Stimulated activated naive CD8-positive, alpha-beta T cell treated with anti-CD3 and anti-CD28 coated beads, Interleukin-15, Interleukin-2, amounts not matched to agents 100 U/mL and 50 U/mL, for 24 hours (primary cell): ENCODE measurements around the gene CACNA2D3.
A peak's percentile ranks its signal among the peaks of the same experiment; 100 is the strongest.

Source experiments
- ATAC-seq: fragments of 150-1000 bp; cut with Tn5 transposase; one replicate; pipeline ENCODE4 v1.10.0; 2021
- DNase-seq: peaks from one replicate; pipeline ENCODE4 v3.0.0; 2021

Gene CACNA2D3

DNA sequence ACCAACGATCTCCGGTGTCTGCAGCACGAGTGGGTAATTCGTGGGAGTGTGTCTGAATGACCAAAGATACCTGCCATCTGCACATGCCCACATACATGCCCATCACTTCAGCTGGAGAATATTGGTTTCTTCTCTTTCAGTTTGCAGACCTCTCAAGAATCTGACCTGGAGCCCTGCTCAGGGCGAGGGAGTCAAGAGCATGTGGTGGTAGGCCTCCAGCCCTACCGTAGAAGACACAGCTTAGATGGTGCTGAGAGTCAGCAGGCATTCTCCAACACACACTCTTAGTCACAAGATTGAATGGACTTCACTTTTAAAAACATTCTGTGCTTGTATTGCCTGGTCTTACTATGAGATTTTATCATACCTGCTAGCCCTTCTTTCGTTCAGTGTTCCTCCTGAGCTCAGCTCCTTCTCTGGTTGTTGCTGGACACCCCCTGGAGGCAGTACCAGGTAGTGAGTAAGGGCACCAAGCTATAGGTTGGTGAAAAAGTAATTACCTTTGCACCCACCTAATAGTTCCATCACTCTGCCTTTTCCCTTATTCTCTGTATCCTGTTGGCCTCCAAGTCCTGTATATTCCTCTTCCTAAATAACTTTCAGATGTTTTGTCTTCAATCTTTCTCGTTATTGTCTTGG is 252.0 kb downstream of the CACNA2D3 start:
- DNase-seq (no peak), ATAC-seq (no peak)

DNA sequence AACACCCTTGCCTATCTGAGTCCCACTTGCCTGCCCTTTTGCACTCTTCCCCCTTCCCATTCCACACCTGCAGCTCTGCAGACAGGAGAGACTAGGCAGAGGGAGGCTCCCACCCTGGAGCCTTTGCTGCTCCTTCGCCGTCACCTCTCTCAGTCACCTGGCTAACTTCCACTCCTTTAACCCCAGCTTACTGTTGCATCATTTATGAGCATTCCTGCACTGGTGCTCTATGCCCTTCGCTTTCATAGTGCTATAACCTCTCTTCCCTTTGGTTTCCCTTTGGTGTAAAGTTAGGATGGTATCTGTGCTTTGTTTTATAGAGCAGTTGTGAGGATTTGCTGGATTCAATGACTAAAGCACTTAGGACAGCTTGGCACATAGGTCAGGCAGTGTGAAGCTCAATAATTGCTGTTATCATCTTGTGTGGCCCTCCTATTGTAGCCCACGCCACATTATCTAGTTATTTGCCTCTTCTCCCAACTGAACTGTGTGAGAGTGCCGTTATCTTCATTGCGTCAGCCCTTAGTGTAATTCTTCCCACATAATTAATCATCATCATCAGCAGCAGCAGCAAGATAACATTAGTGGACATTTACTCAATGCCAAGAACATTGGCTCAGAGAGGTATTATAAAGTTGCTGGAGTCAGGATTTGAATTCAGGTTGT is 253.9 kb downstream of the CACNA2D3 start:
- ATAC-seq = no peak
- DNase-seq = no peak

DNA sequence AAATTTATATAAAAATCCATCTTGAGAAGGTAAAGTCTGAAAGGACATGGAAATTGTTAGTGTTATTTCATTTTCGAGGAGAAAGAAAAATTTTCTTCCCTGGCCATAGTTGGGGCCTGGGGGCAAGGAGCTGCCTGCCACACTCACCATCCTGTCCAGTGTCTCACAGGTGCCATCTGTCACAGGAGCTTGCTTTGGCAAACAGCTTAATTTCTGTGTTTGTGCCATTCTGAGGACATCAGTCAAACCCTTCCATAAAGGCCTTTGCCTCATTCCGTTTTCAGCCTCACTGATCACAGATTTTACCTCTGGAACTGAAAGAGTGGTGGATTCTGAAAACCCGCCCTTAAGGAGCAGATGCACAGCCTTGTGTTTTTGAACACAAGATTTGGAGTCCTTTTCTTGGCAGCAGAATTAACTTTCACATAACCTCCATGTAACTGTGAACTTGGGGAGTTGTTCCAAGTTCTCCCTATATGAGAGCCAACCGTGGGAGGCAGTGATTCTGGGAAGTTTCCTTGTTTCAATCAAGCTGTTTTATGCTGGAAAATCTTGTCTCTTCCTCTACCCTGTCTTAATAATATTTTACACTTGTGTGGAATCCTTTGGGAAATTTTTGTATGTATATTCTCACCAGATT is 254.7 kb downstream of the CACNA2D3 start:
- no peak for DNase-seq
- ATAC-seq = no peak

DNA sequence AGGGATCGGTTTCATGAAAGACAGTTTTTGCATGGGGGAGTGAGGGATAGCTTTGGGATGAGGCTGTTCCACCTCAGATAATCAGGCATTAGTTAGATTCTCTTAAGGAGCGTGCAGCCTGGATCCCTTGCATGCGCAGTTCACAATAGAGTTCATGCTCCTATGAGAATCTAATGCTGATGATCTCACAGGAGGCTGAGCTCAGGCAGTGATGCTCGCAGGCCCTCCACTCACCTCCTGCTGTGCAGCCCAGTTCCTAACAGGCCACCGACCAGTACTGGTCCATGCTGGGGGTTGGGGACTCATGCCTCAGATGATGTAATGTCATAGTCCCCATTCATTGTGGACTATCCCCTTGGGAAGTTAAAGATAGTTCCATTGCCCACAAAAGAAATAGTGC is 255.8 kb downstream of the CACNA2D3 start:
- DNase-seq (no peak), ATAC-seq (no peak)

DNA sequence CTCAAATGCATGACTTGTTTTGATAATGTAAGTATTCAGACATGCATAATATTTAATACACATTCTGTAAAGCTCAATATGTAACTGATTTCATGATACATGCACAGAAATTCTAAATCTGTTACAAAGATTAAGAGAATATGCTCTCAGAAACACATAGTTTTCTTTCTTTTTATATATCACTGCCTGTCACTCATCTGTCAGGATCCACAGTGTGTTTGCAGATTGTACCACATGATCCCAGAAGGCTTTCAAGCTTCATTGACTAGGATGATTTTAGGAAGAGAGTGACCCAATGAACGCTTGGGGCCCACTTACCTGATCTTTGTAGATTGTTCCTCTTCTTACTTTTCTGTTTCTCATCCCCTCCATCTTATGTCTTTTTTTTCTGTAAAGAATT is 261.9 kb downstream of the CACNA2D3 start:
- ATAC-seq (no peak), DNase-seq (no peak)

DNA sequence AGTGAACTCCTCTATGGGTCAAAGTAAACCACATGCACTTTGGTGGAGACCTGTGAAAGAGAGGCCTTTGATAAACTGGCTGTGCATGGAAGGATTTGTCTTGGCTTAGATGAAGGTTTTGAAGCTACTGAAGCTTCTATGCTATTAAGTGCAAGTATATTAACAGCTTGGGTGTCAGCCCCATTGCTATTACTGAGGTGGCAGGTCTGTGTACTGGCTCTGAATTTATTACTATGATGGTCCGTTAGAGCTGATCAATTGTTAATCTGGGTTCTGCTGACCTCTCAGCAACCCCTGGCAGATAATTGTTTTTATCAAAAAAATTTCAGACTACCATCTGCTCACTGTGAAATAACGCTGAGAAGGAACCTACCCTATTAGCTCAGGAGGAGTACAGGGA is 268.2 kb downstream of the CACNA2D3 start:
- ATAC-seq (no peak), DNase-seq (no peak)

DNA sequence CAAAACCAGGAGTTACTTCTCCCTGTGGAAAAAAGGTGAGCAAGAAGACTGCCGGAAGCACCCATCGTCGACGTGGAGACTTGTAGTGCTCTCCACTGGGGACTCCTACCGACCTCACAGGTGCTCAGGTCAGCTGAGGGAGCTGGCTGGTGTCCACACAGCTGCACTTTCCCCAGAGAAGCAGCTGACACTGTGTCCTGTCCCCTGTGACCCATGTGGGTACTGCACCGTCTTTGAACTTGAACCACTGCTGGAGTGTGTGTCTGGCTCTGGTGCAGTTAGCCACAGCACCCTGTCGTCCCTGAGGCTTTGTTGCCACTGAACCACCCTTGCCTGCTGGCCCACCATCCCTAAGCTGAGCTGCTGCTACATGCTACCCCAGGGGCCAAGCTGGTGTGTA is 270.8 kb downstream of the CACNA2D3 start:
- DNase-seq = no peak
- ATAC-seq = no peak

DNA sequence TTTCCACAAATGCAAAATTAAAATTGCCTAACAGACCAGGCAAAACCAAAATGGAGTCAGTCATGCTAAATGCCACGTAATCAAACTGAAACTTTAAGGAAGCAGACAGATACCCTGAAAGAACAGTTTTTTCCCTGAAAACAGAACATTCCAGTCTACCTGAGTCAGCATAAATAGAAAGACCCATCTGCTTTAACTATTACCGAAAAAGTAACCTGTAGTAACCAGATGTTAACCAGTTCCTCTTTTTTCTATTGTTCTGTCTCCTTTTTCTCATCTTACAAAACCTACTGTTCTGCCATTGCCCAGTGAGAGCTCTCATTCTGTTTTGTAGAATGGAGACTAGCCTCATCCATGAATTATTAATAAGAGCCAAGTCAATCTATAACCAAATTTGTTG is 286.0 kb downstream of the CACNA2D3 start:
- DNase-seq = no peak
- no peak for ATAC-seq

DNA sequence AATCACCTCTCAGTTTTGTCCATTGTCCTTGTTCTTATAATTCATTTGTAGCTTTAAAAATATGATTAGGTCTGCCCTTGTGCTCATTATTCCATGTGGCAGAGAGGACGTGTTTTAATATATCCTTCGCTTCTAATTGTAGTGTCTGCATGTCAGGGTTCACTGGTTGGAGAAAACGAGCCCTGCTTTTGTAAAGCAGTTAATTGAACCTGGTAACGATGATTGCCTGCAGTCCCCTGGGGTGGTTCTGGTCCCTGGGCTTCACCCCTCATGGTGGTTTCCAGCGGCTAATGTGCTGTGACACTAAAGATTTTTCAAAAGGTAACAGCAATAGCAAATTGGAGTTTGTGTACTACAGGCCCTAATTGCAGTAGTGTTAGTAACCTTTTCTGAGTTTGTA is 299.6 kb downstream of the CACNA2D3 start:
- ATAC-seq (no peak), DNase-seq (no peak)

DNA sequence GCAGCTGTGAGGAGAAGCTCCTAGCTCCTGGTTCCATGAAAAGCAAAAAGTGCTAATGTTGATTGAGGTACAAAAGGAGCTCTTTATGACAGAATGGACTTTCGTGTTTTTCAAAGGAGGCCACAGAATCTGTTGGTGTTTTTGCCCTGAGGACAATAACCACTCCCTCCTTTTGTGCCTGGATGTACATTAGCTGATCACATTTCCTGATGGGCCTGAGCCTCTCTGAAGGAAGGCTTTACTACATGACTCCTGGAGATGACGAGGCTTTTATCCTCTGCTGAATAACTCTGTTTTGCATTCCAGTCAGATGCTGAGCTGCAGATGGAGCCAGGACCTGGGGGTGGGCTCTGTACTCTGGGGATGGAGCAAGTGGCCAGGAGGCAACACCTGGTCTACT is 301.9 kb downstream of the CACNA2D3 start:
- ATAC-seq (no peak), DNase-seq (no peak)

DNA sequence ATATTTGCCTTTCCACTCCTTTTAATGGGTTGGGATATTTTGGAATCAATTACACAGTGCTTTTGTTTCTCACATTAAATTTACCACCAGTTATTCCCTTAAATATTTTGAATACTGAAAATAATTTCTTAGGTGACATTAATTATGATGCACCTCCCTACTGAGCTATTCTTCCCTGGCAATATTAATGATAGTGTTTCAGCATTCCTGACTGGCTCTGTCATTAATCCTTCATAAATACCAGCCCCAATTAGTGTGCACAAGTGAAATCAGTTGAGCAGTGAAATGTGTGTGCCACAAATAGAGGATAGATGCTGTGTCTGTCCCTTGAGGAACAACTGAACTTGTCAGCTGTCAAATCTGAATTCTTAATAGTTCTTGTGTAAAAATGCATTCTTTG is 304.0 kb downstream of the CACNA2D3 start:
- DNase-seq (no peak), ATAC-seq (no peak)

DNA sequence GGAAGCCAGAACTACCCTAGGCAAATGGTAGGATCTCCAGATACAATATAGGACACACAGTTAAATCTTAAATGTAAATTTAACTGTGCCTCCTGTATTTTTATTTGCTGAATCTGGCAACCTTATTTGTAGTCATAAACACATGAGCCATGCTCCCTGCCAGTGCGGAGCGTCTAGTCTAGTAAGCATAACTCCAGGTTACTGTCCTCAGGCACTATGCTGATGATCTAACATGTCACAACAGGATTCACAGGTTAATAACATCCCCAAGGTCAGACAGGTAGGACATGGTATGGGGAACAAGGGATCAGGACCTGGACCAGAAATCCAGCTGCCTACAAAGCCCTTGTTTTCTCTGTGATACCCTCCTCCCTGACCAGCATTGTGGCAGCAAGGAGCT is 305.1 kb downstream of the CACNA2D3 start:
- ATAC-seq (no peak), DNase-seq (no peak)

DNA sequence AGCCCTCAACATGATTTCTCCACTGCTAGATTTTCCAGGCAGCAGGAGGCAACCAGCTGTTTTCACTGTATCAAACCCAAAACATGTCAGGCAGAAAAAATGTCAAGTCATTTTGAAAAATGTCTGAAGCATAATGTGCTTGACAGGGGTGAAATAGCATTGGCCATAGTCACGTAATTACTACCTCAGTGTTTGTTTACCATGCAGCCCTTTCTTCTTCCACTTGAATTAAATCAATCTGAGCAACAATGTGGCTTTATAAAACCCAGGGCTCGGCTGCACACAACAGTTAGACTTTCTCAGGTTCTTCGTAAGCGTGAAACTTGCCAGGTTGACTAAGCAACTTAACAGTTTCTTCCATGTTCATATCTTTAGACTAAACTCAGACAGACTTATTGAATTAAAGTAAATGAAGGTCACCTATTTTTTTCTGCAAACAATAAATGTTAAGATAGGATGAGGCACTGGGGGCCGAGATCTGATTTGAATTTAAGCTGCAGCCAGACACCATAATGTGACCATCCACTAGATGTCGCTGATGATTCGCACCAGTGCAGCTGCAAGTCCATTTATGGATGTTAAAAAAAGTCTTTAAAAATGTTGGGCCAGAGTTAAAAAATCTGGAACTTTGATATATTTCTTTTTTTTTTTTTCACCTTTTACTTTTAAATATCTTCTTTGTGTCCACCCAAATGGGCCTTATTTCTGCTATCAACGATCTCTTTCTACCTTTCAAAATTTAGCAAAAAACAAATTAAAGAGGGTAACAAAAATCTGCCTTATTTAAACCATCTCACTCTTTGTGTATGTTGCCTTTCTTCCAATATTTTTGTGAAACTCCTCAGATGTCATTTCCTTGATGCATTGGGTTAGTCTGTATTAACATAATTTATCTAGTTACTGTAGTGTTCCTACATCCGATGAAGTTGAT is 305.9 kb downstream of the CACNA2D3 start:
- DNase-seq (peak; percentile 45), ATAC-seq (no peak)

DNA sequence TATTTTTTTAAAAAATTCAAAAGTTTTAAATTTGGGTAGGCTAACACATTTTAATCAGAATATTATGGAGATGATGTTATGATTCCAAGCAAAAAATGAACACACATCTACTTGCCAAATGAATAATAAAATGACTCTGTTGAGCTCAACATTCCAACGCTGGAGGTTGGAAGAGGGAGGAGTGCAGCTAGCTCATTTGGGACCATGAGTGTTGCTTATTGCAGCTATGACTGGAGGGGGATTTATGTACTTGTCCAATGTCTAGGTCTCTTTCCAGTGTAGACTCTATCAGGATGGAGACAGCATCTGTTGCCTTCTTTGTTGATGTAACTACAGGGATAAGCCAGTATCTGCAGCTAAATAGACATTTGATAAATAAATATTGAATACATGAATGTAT is 310.6 kb downstream of the CACNA2D3 start:
- DNase-seq (no peak), ATAC-seq (no peak)

DNA sequence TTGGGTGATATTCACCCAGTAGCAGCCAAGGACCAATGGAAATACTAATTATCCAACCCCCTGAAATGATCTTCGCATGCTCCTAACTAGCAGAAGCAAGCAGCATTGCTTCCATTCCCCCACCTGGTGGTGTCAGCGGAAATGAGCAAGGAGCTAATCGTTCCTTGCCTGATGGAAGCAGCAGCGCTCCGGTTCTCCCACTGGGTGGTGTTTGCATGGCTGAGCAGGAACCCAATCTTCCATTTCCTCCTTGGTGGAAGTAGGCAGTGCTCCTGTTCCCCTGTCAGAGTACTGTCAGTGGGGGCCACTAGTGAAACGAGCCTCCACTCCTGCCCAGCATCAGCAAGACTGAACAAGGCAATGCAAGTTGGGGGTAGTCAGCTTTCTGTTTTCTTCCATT is 311.5 kb downstream of the CACNA2D3 start:
- DNase-seq (no peak), ATAC-seq (no peak)

DNA sequence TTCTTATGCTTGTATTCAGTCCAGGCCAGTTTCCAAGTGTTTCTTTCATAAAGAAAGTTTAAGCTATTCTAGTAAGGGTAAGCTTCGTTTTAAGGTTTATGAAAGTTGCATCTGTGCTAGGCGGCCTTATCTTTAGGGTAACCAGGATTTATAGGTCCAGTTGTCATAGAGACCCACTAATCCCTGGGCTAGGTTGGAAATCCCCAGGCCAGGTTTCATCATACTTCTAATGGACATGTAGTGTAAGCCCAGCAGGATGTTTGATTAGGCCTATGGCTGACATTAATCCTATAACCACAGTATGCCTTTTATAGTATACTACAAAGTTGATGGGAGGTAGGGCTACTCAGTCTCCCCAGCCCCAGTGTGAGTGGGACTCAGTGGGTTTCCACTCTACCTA is 312.4 kb downstream of the CACNA2D3 start:
- no peak for DNase-seq
- no peak for ATAC-seq

DNA sequence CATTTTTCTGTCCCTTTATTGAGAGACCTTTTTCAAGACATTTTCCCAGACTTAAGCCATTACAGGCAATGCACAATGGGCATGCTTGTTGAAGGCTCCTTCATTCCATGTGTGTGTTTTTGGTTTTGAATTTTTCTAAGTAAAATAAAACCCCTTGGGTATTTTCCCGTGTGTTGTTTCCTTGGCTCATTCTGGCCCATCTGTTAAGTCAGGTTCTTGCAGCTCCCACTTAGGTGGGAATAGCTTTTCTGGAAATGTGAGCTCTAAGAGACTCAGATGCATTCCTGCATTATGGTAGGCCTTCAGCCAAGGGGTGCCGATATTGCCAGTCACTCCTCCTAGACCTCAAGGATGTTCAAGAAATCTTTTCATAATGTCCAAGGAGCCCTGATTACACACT is 314.9 kb downstream of the CACNA2D3 start:
- DNase-seq (no peak), ATAC-seq (no peak)

DNA sequence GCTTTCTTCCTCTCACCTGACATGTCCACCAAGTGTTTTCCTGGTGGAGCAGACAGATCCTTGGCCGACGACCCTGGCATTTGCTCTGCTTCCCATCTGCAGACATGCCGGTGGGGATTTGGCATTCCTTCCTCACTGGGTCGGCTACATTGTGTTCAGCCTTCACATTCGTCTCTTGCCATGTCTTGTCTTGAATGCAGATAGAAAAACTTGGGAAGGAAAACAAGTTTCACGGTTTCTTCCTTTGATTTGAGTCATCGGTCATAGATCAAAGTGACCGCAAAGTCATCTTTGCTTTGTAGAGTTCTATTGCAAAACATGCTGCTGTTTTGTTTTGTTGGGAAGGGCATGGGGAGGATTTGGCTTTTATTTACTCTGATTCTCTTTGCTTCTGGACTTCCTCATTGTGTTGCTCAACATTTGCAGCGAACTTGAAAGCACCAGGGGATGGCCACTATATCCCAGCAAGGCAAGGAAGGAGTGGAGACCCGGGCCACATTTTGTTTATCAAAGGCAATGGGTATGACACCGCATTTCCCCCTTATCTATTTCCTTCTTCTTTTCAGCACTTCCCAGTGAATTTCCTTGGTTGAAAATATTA is 321.3 kb downstream of the CACNA2D3 start:
- DNase-seq = no peak
- no peak for ATAC-seq

DNA sequence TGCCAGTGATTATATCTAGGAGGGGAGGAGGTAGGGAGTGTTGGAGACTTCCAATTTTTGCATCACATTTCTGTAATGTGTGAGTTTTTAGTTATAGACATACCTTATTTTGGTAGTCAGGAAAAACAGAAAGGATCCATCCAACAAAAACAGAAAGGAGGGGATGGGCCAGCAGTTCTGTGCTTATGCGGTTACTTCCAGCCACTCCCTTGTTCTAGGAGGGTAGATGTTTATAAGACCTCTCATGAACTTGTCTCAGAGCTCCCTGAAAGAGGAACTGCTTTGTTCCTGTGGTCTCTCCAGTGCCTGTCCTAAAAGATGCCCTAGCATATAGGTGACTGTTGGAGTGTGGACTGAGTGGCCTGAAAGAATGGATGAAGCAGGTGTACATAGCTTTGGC is 323.3 kb downstream of the CACNA2D3 start:
- no peak for DNase-seq
- no peak for ATAC-seq

DNA sequence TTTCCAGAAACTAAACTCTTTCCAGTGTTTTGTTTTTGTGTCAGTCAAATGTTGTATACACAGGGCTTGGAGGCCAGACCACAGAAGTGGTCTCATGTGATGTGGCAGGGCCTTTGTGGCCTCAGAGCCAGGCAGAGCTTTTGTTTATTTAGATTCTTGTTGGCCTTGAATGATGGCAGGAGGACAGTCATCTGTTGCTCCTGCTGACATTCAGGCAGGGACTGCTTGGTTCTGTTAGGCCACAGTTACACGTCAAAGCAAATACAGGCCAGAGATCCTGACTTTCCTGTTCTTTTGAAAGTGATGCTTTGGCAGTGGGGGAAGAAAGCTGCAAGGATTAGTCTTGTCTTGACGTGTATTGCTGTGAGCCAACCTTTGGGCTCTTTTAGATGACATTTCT is 325.1 kb downstream of the CACNA2D3 start:
- DNase-seq = no peak
- no peak for ATAC-seq

DNA sequence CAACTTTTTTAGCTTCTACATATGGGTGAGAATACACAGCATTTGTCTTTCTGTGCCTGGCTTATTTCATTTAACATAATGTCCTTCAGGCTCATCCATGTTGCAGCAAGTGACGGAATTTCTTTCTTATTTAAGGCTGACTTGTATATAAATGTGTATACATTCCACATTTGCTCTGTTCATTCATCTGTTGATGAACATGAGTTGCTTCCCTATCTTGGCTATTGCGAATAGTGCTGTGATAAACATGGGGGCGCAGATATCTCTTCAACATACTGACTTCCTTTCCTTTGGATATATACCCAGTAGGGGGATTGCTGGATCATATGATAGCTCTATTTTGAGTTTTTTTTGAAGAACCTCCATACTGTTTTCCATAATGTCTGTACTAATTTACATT is 332.5 kb downstream of the CACNA2D3 start:
- DNase-seq (no peak), ATAC-seq (no peak)

DNA sequence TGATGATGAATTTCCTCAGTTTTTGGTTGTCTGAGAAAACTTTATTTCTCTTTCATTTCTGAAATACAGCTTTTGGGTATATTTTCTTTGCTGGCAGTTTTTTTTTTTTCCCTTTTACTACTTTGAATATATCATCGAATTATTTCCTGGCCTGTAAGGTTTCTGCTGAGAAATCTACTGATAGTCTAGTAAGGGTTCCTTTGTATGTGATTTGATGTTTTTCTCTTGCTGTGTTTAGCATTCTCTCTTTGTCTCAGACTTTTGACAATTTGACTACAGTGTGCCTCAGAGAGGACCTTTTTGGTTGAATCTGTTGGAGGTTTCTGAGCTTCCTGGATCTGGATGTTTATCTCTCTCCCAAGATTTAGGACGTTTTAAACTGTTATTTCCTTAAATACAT is 336.0 kb downstream of the CACNA2D3 start:
- ATAC-seq = no peak
- DNase-seq = no peak
